GM19238 (cell line): ENCODE measurements around the gene PTPRG.

Source experiments
- DNase-seq: peaks from one replicate; pipeline ENCODE4 v3.0.0; 2011; ENCODE audit warnings: low spot score; ENCODE audit not compliant: insufficient read length

PTPRG gene

GRCh38 chr3:61819861-61820260, 258.5 kb downstream of the PTPRG start:
- no peak for DNase-seq

DNA sequence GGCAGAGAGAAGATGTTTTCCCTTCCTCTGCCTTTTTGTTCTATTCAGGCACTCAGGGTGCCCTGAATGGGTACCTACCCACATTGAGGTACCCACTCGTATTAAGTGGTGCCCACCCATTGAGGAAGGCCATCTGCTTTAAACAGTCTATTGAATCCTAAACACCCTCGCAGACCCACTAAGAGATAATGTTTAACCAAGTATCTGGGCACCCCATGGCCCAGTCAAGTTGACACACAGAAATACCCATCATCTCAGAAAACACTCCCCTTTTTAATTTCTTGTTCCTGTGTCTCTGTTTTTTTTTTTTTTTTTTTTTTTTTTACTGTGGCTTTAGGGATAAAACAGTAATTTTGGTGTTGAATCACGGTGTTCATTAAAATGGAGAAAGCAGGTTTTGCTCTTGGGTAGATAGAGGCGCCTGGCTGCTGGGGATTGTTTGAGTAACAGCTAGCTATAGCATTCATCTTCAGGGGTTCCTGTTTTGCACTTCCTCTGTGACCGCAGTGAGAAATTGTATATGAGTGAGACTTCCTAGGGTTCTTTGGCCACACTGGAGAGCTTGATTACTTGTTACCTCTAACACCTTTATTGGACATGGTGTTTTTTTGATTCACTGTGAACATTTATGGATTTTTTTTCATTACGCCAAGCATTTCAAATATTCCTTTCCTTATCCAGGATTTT, 259.1 kb downstream of the PTPRG start:
- DNase-seq = no peak

- DNase-seq = no peak
Observed at GRCh38 chr3:61821823-61822251, 260.5 kb downstream of the PTPRG start.

- DNase-seq = no peak
Observed at GRCh38 chr3:61822588-61822987, 261.2 kb downstream of the PTPRG start.

DNA sequence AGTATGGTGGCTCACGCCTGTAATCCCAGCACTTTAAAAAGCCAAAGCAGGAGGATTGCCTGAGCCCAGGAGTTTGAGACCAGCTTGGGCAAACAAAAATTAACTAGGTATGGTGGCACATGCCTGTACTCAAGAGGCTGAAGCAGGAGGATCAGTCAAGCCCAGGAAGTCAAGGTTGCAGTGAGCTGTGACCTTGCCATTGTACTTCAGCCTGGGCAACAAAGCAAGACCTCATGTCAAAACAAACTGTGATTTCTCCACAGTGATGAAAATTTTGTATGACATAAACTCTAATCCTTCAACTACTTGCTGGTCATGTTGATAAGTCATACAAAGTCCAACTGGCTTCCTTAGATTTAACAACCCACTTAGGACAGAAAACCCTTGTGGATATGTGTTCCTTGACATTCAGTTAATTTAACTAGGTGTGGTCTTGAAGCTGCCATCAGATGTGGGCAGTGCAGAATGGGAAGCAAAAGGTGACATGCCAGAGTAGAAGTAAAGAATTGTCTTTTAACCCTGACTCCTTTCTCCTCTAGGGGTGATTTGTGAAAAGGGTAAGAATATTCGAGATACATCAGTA, 263.3 kb downstream of the PTPRG start:
- DNase-seq = no peak

DNA sequence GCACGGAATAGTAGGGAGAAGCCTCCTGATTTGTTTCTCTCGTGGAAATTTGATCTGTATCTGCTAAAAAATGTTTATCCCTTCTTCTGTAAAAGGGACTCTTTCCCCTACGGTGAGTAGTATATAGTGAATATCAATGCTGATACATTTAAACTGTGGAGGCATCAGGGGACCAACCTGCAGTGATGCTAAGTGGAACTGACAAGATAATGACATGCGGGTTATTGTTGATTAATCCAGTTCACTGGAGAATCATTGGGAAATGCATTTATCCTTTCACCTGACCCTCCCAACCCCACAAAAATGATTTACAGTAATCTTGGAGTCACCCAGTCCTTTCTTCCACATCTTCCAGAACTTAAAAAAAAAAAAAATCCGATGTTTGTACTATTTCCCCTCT, 264.8 kb downstream of the PTPRG start:
- DNase-seq = no peak

DNA sequence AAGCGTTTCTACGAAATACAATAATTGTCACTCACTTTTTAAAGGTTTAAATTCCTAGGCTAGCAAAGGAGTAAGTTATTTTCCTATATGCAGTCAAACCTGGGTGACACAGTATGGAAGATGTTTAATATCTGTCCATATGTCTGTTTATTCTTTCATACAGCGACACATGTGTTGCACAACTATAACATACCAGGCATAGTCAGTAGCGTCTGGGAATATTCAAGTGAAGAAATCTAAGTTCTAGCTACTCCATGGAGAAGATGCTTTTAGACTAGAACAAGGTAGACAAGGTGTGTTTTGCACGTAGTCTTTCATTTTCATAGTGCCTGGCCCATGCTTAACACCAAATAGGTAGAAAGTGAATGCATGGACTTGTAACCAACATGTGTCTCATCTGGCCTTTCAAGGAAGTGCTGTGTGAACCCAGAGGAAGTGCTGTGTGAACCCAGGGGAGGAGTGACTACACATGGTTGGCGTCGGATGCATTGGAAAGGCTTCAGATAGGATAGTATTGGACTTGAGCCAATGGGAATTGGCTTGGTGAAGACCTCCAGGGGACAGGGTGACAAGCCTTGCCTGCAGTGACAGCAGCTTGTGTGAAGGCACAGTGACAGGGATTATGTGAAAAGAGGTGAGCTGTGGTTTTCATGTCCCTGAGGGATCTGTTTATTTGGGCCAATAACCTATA, 267.0 kb downstream of the PTPRG start:
- DNase-seq = no peak

GRCh38 chr3:61828880-61829721, 267.7 kb downstream of the PTPRG start:
- DNase-seq = no peak

GRCh38 chr3:61829722-61830350, 268.5 kb downstream of the PTPRG start:
- DNase-seq = no peak

DNA sequence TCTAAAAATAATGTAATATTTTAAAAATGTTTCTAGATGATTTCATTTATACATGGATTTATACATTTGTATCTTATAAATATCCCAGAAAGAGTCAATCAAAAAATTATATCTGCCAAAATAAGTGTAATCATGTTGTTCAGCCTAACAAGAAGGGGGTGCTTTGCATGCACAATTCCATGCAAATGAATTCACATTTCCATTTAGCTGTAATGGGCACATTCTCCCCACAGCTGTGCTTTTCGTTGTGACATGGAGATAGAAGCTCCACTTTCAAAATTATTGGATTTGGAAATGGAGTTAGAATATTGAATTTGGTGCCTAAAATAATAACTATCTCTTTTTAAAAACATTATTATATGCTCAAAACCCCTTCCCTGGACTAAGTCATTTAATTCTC, 270.6 kb downstream of the PTPRG start:
- no peak for DNase-seq

- no peak for DNase-seq
Observed at GRCh38 chr3:61832375-61833229, 271.2 kb downstream of the PTPRG start.

DNA sequence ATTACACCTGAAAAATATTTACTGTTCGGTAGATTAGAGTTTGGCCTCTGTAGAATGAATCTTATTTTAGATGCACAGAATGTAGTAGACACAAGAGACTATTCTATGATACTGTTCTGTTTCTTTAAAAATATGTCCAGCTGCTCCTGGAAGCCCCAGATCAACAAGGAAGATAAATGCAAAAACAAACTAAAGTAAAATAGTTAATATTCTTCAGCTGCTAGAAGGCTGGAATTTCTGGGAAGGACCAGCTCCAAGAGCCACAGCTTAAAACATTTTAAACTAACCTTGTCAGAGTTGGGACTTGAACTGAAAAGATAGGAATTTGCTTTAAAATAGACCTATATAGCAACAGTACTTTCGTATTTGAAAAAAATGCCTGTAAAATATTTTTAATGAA, 277.9 kb downstream of the PTPRG start:
- no peak for DNase-seq

GRCh38 chr3:61841111-61841845, 279.9 kb downstream of the PTPRG start:
- DNase-seq = no peak

GRCh38 chr3:61841988-61842387, 280.6 kb downstream of the PTPRG start:
- no peak for DNase-seq

DNA sequence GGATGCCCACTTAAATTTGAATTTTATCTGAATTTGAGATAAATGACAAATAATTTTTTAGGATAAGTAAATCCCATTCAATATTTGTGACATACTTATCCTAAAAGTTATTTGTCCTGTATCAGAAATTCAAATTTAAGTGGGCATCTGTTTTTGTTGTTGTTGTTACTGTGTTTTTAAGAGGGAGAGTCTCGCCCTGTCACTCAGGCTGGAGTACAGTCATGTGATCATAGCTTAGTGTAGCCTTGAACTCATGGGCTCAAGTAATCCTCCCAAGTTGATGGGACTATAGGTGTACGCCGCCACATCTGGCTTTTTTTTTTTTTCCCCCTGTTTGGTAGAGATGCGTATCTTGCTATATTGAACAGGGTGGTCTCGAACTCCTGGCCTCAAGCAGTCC, 283.0 kb downstream of the PTPRG start:
- no peak for DNase-seq

- no peak for DNase-seq
Observed at GRCh38 chr3:61846488-61846887, 285.1 kb downstream of the PTPRG start.

GRCh38 chr3:61847784-61848462, 286.6 kb downstream of the PTPRG start:
- DNase-seq = no peak

DNA sequence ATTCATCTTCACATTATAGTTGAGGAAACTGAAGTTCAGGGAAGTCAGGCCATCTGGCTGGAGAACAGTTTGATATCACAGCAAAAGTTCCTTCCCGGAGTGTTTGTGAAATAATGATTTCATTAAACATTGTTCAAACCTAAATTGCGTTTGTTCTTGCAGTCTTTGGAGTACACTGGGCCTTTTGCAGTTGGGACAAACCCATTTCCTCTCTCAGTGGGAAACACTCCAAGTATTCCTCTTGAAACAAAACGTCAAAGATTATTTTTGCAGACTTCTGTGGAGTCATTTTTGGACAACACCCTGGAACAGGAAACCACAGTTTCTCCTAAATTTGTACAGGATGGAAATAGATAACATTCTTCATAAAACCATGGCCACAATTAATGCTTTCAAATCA, 287.5 kb downstream of the PTPRG start:
- DNase-seq = no peak

GRCh38 chr3:61853912-61854311, 292.5 kb downstream of the PTPRG start:
- no peak for DNase-seq
